Measurements from ENCODE around the gene TMEM167A. TPM values are rescaled to one million over a fixed set of nuclear protein-coding genes. Genes with fewer than 3 reads are reported as not detected.

TMEM167A gene
- total RNA-seq, 1 donor from 2014 or later, result 89.9 TPM

- no peaks in the 10 kb centered on the region for H3K27me3 ChIP-seq (ENCODE audit: low read depth)
- no peaks in the 10 kb centered on the region for H3K9me3 ChIP-seq
- no peaks in the 10 kb centered on the region for H3K4me1 ChIP-seq
- no peak overlapping the region for H3K27ac ChIP-seq
- no peak overlapping the region for H3K4me3 ChIP-seq
- H3K36me3 ChIP-seq, result peaks cover 8% of the 10 kb centered on the region
- ATAC-seq (no peak), DNase-seq (no peak)
- no peak for TF ChIP-seq CTCF (IDR thresholded peaks at IDR 0.05)
- intact Hi-C loops (cut with DNase I), result no loop called here
Measured at GRCh38 chr5:83048277-83048676, 28.9 kb downstream of the TMEM167A start.

GRCh38 chr5:83044926-83045325 lies 32.3 kb downstream of the TMEM167A start:
- TF ChIP-seq CTCF (IDR thresholded peaks at IDR 0.05), result no peak
- H3K4me3 ChIP-seq, result no peak overlapping the region
- H3K27ac ChIP-seq, result no peak overlapping the region
- H3K4me1 ChIP-seq, result no peaks in the 10 kb centered on the region
- ATAC-seq (no peak), DNase-seq (no peak)
- H3K9me3 ChIP-seq, result no peaks in the 10 kb centered on the region
- no peaks in the 10 kb centered on the region for H3K27me3 ChIP-seq (ENCODE audit: low read depth)
- no peaks in the 10 kb centered on the region for H3K36me3 ChIP-seq
- intact Hi-C loops (cut with DNase I), result no loop called here

- H3K27me3 ChIP-seq (ENCODE audit: low read depth), result no peaks in the 10 kb centered on the region
- no peak for DNase-seq
- TF ChIP-seq CTCF (IDR thresholded peaks at IDR 0.05), result no peak
- no peaks in the 10 kb centered on the region for H3K4me1 ChIP-seq
- no peak for ATAC-seq
- no peaks in the 10 kb centered on the region for H3K9me3 ChIP-seq
- H3K36me3 ChIP-seq, result no peaks in the 10 kb centered on the region
- no peak overlapping the region for H3K27ac ChIP-seq
- intact Hi-C loops (cut with DNase I), result no loop called here
- H3K4me3 ChIP-seq, result no peak overlapping the region
Measured at GRCh38 chr5:83042507-83042906, 34.7 kb downstream of the TMEM167A start.

GRCh38 chr5:83038924-83039323 lies 38.3 kb downstream of the TMEM167A start:
- H3K4me3 ChIP-seq, result no peak overlapping the region
- DNase-seq (no peak), ATAC-seq (no peak)
- H3K27ac ChIP-seq, result no peak overlapping the region
- no peaks in the 10 kb centered on the region for H3K9me3 ChIP-seq
- intact Hi-C loops (cut with DNase I), result no loop called here
- no peak for TF ChIP-seq CTCF (IDR thresholded peaks at IDR 0.05)
- peaks cover 8% of the 10 kb centered on the region for H3K4me1 ChIP-seq
- H3K36me3 ChIP-seq, result no peaks in the 10 kb centered on the region
- H3K27me3 ChIP-seq (ENCODE audit: low read depth), result no peaks in the 10 kb centered on the region

GRCh38 chr5:83036991-83037575 lies 40.1 kb downstream of the TMEM167A start:
- Histone ChIP-seq H3K36me3 (no peaks in the 10 kb centered on the region), H3K27ac (no peak overlapping the region), H3K4me3 (no peak overlapping the region), H3K4me1 (peaks cover 8% of the 10 kb centered on the region), H3K27me3 (ENCODE audit: low read depth) (no peaks in the 10 kb centered on the region), H3K9me3 (no peaks in the 10 kb centered on the region)
- intact Hi-C loops (cut with DNase I), result no loop called here
- TF ChIP-seq CTCF (IDR thresholded peaks at IDR 0.05), result no peak
- ATAC-seq, result no peak
- DNase-seq, result no peak
